Measurements from ENCODE around the gene EML6.
A peak's percentile ranks its signal among the peaks of the same experiment; 100 is the strongest.

Gene EML6

GRCh38 chr2:54920660-54921059 lies 197.2 kb downstream of the EML6 start:
- DNase-seq: no peak

GRCh38 chr2:54924121-54924520 lies 200.7 kb downstream of the EML6 start:
- DNase-seq: no peak

- no peak for DNase-seq
These were observed 201.6 kb downstream of the EML6 start for GRCh38 chr2:54925022-54925421.

- DNase-seq: no peak
These were observed 203.8 kb downstream of the EML6 start for GRCh38 chr2:54927085-54927750.

- DNase-seq: no peak
These were observed 204.5 kb downstream of the EML6 start for GRCh38 chr2:54927751-54928615.

- no peak for DNase-seq
These were observed 205.3 kb downstream of the EML6 start for GRCh38 chr2:54928719-54929118.

- DNase-seq: no peak
These were observed 208.0 kb downstream of the EML6 start for GRCh38 chr2:54931473-54931872.

GRCh38 chr2:54935389-54935788 lies 211.9 kb downstream of the EML6 start:
- no peak for DNase-seq

- no peak for DNase-seq
These were observed 213.3 kb downstream of the EML6 start for GRCh38 chr2:54936766-54937165.

GRCh38 chr2:54939446-54940118 lies 216.1 kb downstream of the EML6 start:
- DNase-seq: no peak

- DNase-seq: no peak
These were observed 217.3 kb downstream of the EML6 start for GRCh38 chr2:54940723-54941122.

- DNase-seq: no peak
These were observed 218.0 kb downstream of the EML6 start for GRCh38 chr2:54941248-54941984.

GRCh38 chr2:54942373-54942772 lies 218.9 kb downstream of the EML6 start:
- DNase-seq: no peak

GRCh38 chr2:54944724-54945326 lies 221.4 kb downstream of the EML6 start:
- DNase-seq: no peak

- peak; percentile 40 for DNase-seq
These were observed 222.1 kb downstream of the EML6 start for GRCh38 chr2:54945391-54946219.

- DNase-seq: no peak
These were observed 222.9 kb downstream of the EML6 start for GRCh38 chr2:54946220-54946805.

- no peak for DNase-seq
These were observed 223.7 kb downstream of the EML6 start for GRCh38 chr2:54947136-54947535.

- no peak for DNase-seq
These were observed 224.2 kb downstream of the EML6 start for GRCh38 chr2:54947646-54948045.

GRCh38 chr2:54948120-54948519 lies 224.7 kb downstream of the EML6 start:
- no peak for DNase-seq

GRCh38 chr2:54949431-54949830 lies 226.0 kb downstream of the EML6 start:
- no peak for DNase-seq

GRCh38 chr2:54950811-54951210 lies 227.3 kb downstream of the EML6 start:
- DNase-seq: no peak

Measured in fibroblast of upper back skin (primary cell).